ENCODE results near the gene BANP.

Gene BANP

DNA sequence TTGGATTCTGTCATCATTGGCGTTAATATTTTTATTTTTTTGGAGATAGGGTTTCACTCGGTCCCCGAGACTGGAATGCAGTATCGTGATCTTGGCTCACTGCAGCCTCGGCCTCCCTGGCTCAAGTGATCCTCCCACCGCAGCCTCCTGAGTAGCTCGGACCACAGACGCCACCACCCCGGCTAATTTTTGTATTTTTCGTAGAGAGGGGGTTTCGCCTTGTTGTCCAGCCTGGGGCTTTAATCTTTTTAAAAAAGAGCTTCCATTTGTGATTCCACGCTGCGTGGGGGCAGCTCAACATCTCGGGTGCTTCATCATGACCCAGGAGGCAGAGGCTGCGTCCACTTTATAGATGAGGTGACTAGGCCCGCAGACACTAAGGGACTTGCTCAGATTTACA lies 1.5 kb downstream of the BANP start:
- Histone ChIP-seq H3K27ac (ENCODE audit: low read depth, low read length) (peak overlapping the region; percentile 92; the same call in 1 of the 2 replicates), H2AFZ (ENCODE audit: low read length, unreplicated experiment) (no peak overlapping the region), H3K79me2 (ENCODE audit: control insufficient read depth, insufficient read depth, low read length, unreplicated experiment) (peaks cover 60% of the 10 kb centered on the region), H3K4me3 (ENCODE audit: low read depth, low read length) (peak overlapping the region; percentile 86), H3K4me1 (ENCODE audit: control insufficient read depth, insufficient read depth, low read length, unreplicated experiment) (peaks cover 32% of the 10 kb centered on the region), H3K27me3 (ENCODE audit: insufficient read depth, low read length) (no peaks in the 10 kb centered on the region), H3K36me3 (ENCODE audit: insufficient read depth, low read length) (peaks cover 9% of the 10 kb centered on the region; the same call in 1 of the 2 replicates)

DNA sequence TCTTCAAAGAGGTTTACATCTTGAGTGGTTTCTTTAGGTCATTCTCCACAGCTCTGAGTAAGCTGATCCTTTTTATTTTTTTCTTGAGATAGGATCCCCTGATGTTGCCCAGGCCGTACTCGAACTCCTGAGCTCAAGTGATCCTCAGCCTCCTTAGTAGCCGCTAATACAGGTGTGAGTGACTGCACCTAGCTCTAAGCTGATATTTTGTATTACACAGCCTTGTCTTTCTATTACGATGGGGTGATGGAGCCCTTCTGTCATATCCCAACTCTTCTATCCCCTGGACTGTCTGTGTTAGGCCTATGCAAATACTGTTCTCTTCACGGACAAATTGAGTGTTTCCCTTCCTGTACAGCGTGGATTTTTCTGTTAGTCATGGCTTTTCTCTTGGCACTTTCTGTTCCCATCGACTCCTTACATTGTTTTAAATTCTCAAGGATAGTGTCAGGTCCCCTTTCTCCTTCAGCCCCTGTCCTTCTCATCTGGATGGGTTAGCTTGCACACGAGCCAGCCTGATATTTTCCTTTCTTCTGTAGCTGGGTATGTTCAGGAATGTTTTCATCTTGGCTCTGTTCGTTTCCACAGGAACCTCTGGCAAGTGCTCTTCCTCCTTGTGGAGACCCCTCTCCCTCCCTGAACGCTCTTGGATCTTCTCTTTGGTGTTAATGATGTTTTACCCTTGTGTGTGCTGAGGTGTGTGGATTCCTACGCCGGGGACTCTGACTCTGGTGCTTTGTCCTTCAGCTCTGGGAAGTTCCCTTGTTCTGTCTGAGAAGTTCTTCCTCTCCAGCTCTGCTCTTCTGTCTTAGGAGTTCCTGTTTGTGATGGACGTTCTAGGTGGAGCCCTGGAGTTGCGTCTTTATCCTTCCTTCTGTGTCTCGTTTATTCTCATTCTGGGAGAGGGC lies 2.3 kb downstream of the BANP start:
- Histone ChIP-seq H3K27ac (ENCODE audit: low read depth, low read length) (peak overlapping the region; percentile 13; the same call in 1 of the 2 replicates), H3K79me2 (ENCODE audit: control insufficient read depth, insufficient read depth, low read length, unreplicated experiment) (peaks cover 66% of the 10 kb centered on the region), H3K4me1 (ENCODE audit: control insufficient read depth, insufficient read depth, low read length, unreplicated experiment) (peaks cover 32% of the 10 kb centered on the region), H3K36me3 (ENCODE audit: insufficient read depth, low read length) (peaks cover 9% of the 10 kb centered on the region; the same call in 1 of the 2 replicates), H3K27me3 (ENCODE audit: insufficient read depth, low read length) (no peaks in the 10 kb centered on the region), H2AFZ (ENCODE audit: low read length, unreplicated experiment) (no peak overlapping the region), H3K4me3 (ENCODE audit: low read depth, low read length) (no peak overlapping the region)

DNA sequence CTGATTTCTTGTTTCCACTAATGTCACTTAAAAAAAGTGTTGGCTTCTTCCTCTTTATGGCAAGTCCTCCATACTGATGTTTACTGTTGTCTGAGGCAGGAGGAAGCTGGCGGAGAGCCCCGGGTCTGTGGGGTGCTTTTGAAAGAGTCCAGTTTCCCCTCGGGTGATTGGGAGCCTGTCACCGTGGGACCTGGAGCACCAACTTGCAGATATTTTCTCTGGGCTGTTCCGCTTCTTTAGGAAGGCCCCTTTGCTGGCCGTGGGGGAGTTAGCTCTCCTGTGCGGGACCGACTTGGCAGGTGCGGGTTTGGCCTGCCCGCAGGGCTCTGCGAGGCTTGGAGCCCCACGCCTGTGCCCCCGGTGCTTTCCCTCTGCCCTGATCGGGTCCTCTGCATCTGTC lies 3.1 kb downstream of the BANP start:
- Histone ChIP-seq H3K27ac (ENCODE audit: low read depth, low read length) (0 out of 2 replicates have a peak overlapping the region, but pooled peaks have one; percentile 13), H2AFZ (ENCODE audit: low read length, unreplicated experiment) (no peak overlapping the region), H3K27me3 (ENCODE audit: insufficient read depth, low read length) (no peaks in the 10 kb centered on the region), H3K79me2 (ENCODE audit: control insufficient read depth, insufficient read depth, low read length, unreplicated experiment) (peaks cover 66% of the 10 kb centered on the region), H3K4me1 (ENCODE audit: control insufficient read depth, insufficient read depth, low read length, unreplicated experiment) (peaks cover 32% of the 10 kb centered on the region), H3K4me3 (ENCODE audit: low read depth, low read length) (no peak overlapping the region), H3K36me3 (ENCODE audit: insufficient read depth, low read length) (peaks cover 9% of the 10 kb centered on the region; the same call in 1 of the 2 replicates)

DNA sequence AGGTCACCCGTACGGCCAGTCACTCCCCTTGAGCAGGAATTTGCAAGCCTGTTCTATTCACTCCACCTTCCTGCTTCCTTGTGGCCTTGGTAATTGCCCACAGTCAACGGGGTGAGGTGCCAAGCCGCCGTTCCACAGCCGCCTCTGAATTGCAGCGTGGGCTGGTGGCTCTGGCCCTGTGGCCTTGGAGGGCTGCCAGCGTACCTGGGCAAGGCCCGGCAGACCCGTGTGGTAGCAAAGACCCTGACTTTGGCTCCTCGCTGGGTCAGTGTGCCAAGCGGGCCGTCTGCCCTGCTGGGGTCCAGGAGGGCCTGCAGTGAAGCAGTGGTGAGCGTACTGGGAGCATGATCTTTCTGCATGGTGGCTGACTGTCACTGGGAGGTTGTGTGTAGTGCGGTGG lies 3.6 kb downstream of the BANP start:
- H3K27ac ChIP-seq (ENCODE audit: low read depth, low read length) = no peak overlapping the region
- peaks cover 32% of the 10 kb centered on the region for H3K4me1 ChIP-seq (ENCODE audit: control insufficient read depth, insufficient read depth, low read length, unreplicated experiment)
- no peaks in the 10 kb centered on the region for H3K27me3 ChIP-seq (ENCODE audit: insufficient read depth, low read length)
- H3K79me2 ChIP-seq (ENCODE audit: control insufficient read depth, insufficient read depth, low read length, unreplicated experiment) = peaks cover 66% of the 10 kb centered on the region
- H3K4me3 ChIP-seq (ENCODE audit: low read depth, low read length) = no peak overlapping the region
- peaks cover 9% of the 10 kb centered on the region; the same call in 1 of the 2 replicates for H3K36me3 ChIP-seq (ENCODE audit: insufficient read depth, low read length)
- no peak overlapping the region for H2AFZ ChIP-seq (ENCODE audit: low read length, unreplicated experiment)

DNA sequence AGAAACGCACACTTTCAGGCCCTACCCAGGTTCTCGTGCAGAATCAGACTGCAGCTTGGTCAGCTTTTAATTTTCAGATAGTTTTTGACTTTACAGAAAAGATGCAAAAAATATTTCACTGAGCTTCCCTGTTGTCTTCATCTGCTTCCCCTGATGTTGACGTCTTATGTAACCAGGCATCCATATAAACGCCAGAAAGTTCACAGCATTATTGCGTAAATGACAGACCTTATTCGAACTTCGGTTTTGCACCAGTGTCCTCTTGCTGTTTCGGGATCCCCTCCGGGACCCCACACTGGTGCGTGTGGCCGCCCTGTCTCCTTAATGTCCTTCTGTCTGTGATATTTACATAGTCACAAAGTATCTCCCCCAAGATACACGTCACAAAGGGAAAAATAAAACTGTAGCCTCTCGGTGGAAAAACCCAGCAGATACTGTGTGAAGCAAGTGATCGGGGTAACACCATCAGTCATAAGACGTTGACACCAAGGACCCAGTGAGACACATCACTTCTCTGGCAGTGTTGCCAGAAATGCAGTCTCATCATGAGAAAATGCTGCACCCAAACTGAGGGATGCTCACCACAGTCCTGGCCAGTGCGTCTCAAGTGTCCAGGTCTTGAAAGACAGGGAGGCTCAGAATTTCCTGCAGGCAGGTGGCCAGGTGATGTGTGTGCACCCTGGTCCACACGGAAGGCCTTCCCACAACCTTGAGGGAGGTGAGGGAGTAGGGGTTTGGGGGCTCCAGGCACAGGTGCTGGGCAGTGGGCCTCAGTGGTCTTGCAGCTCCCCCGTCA lies 4.3 kb downstream of the BANP start:
- peaks cover 9% of the 10 kb centered on the region; the same call in 1 of the 2 replicates for H3K36me3 ChIP-seq (ENCODE audit: insufficient read depth, low read length)
- H3K79me2 ChIP-seq (ENCODE audit: control insufficient read depth, insufficient read depth, low read length, unreplicated experiment) = peaks cover 66% of the 10 kb centered on the region
- no peaks in the 10 kb centered on the region for H3K27me3 ChIP-seq (ENCODE audit: insufficient read depth, low read length)
- H3K4me1 ChIP-seq (ENCODE audit: control insufficient read depth, insufficient read depth, low read length, unreplicated experiment) = peaks cover 28% of the 10 kb centered on the region
- no peak overlapping the region for H3K4me3 ChIP-seq (ENCODE audit: low read depth, low read length)
- no peak overlapping the region for H2AFZ ChIP-seq (ENCODE audit: low read length, unreplicated experiment)
- H3K27ac ChIP-seq (ENCODE audit: low read depth, low read length) = no peak overlapping the region; the same call in 1 of the 2 replicates

DNA sequence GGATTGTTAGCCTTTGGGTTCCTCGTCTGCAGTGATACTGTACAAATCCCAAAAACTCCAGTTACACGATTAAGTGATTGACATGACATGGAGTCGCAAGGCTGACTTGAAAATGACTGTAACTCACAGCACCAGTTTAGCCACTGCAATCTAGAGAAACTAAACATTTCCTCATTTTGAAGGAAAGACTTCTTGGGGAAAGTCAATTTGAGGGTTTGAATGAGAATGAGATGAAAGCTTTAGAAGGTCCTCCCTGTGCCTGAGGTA lies 4.8 kb downstream of the BANP start:
- H3K79me2 ChIP-seq (ENCODE audit: control insufficient read depth, insufficient read depth, low read length, unreplicated experiment) = peaks cover 70% of the 10 kb centered on the region
- H3K27ac ChIP-seq (ENCODE audit: low read depth, low read length) = peak overlapping the region; percentile 30; the same call in 1 of the 2 replicates
- H3K27me3 ChIP-seq (ENCODE audit: insufficient read depth, low read length) = no peaks in the 10 kb centered on the region
- peaks cover 28% of the 10 kb centered on the region for H3K4me1 ChIP-seq (ENCODE audit: control insufficient read depth, insufficient read depth, low read length, unreplicated experiment)
- peaks cover 9% of the 10 kb centered on the region; the same call in 1 of the 2 replicates for H3K36me3 ChIP-seq (ENCODE audit: insufficient read depth, low read length)
- 0 out of 2 replicates have a peak overlapping the region, but pooled peaks have one; percentile 16 for H3K4me3 ChIP-seq (ENCODE audit: low read depth, low read length)
- no peak overlapping the region for H2AFZ ChIP-seq (ENCODE audit: low read length, unreplicated experiment)

DNA sequence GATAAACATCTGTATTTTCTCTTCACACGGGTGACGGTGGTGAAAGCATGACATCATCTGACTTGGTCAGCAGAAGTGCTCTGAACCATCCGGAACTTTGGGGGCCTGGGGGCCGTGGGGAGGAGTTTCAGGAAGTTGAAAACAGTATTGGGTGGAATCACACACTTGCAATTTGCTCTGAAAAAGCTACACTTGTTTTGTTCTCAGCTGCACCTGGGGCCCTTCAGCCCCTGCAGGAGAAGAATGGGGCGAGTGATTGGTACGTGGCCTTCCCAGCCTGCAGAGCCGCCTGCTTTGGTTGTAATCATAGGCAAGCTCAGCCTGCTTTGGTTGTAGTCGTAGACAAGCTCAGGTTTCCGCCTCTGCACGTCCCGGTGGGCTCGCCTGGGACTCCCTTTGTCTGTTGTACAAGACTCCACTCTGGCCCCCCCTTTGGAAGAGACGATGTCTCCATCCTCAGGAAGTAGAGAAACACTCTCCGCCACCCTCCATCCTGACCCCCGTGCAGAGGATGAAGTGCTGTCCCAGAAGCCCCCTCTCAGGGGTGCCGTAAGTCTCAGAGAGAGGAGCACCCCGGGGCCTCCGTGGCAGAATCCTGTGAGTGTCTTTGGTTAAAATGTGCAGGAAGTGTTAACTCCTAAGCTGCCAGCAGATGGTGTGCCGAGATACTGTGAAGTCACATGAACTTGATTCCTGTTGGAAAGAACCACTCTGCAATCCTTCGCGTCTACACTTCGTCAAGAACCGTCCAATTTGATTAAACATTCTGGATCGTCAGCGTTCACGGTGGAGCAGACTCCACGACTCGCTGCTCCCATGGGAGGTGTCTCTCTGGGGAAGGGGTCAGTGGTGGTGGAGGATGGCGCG lies 5.4 kb downstream of the BANP start:
- Histone ChIP-seq H3K4me1 (ENCODE audit: control insufficient read depth, insufficient read depth, low read length, unreplicated experiment) (peaks cover 28% of the 10 kb centered on the region), H3K27ac (ENCODE audit: low read depth, low read length) (peak overlapping the region; percentile 30; the same call in 1 of the 2 replicates), H2AFZ (ENCODE audit: low read length, unreplicated experiment) (no peak overlapping the region), H3K79me2 (ENCODE audit: control insufficient read depth, insufficient read depth, low read length, unreplicated experiment) (peaks cover 75% of the 10 kb centered on the region), H3K27me3 (ENCODE audit: insufficient read depth, low read length) (no peaks in the 10 kb centered on the region), H3K4me3 (ENCODE audit: low read depth, low read length) (0 out of 2 replicates have a peak overlapping the region, but pooled peaks have one; percentile 16), H3K36me3 (ENCODE audit: insufficient read depth, low read length) (peaks cover 9% of the 10 kb centered on the region; the same call in 1 of the 2 replicates)

DNA sequence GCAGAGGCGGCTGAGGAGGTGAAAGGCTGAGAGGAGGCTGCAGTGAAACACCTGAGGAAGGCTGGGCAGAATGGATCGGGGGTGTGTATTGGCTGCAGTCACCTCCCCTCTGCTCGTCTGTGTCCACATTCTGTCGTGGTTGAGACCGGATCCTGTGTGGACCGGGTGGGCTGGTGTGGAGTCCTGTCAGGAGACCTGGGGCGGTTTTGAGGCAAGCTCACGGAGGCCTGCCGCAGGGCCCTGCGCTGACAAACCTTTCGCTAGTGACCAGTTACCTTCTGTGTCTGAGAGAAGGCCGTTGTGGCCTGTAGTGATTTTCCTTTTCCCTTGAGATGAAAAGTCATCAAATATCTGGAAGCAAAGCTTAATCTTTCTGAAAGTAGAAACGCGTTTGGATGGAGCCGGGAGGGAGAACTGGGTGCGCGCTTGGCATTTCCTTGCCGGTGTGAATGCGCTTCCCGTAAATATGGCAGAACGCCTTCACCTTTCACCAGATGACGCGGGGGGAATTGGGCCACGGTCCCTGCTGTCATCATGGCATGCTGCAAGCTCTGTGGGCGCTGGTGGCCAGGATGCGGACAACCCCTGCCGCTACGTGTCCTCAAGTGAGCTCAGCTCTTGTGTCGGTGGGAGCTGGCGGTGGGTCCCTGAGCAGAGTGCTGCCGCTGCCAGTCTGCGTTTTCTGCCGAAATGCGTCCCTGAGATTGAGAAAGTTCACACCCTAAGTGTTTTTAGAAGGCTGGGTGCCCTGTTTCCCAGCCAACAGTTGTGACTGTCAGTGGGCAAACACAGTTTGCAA lies 6.3 kb downstream of the BANP start:
- Histone ChIP-seq H2AFZ (ENCODE audit: low read length, unreplicated experiment) (no peak overlapping the region), H3K36me3 (ENCODE audit: insufficient read depth, low read length) (peaks cover 9% of the 10 kb centered on the region; the same call in 1 of the 2 replicates), H3K79me2 (ENCODE audit: control insufficient read depth, insufficient read depth, low read length, unreplicated experiment) (peaks cover 71% of the 10 kb centered on the region), H3K27me3 (ENCODE audit: insufficient read depth, low read length) (no peaks in the 10 kb centered on the region), H3K27ac (ENCODE audit: low read depth, low read length) (no peak overlapping the region), H3K4me3 (ENCODE audit: low read depth, low read length) (no peak overlapping the region), H3K4me1 (ENCODE audit: control insufficient read depth, insufficient read depth, low read length, unreplicated experiment) (peaks cover 26% of the 10 kb centered on the region)

DNA sequence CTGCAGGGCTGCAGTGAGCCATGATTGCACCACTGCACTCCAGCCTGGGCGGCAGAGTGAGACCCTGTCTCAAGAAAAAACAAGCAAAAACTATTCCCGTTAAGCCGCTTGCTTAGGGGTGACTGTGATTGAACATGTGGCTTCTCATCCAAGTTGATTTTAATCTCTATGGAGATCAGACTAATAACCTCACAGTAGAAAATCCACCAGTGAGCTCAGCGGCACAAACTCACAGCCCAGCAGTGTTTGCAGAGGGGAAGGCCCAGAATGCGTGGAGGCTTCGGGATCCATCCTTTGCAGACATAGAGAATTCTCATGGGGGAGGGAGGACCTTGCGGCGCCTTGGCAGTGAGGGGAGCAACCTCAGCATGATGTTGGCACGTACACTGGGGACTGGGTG lies 7.4 kb downstream of the BANP start:
- Histone ChIP-seq H3K36me3 (ENCODE audit: insufficient read depth, low read length) (peaks cover 9% of the 10 kb centered on the region; the same call in 1 of the 2 replicates), H2AFZ (ENCODE audit: low read length, unreplicated experiment) (no peak overlapping the region), H3K4me3 (ENCODE audit: low read depth, low read length) (no peak overlapping the region), H3K27me3 (ENCODE audit: insufficient read depth, low read length) (no peaks in the 10 kb centered on the region), H3K4me1 (ENCODE audit: control insufficient read depth, insufficient read depth, low read length, unreplicated experiment) (peaks cover 26% of the 10 kb centered on the region), H3K27ac (ENCODE audit: low read depth, low read length) (no peak overlapping the region), H3K79me2 (ENCODE audit: control insufficient read depth, insufficient read depth, low read length, unreplicated experiment) (peaks cover 68% of the 10 kb centered on the region)
